ENCODE measurements around the gene SPC24. TPM values are rescaled to one million over a fixed set of nuclear protein-coding genes. Genes with fewer than 3 reads are reported as not detected.

The SPC24 gene
- total RNA-seq: 13.7 and 14.2 TPM in 2 replicates

GRCh38 chr19:11155373-11156120 lies at the start of gene SPC24:
Gene SPC24 (minus strand): TSS chr19:11155782. CDS start chr19:11155776, 6 bp downstream.

GRCh38 chr19:11197291-11198174 lies 42.0 kb upstream of the SPC24 start, which contains the start of gene KANK2:
Gene KANK2 (minus strand): TSS chr19:11197545. CDS start chr19:11194511, 3,034 bp downstream.

Other genes with a start within 250 kb of the SPC24 start
- 58.5 and 78.9 TPM in 2 replicates for gene YIPF2, start 227.1 kb downstream of the SPC24 start, total RNA-seq
- 32.2 and 32.3 TPM in 2 replicates for gene TIMM29, start 227.0 kb downstream of the SPC24 start, total RNA-seq
- 36.7 and 40.3 TPM in 2 replicates for gene SMARCA4, start 194.8 kb downstream of the SPC24 start, total RNA-seq
- gene LDLR, start 66.3 kb downstream of the SPC24 start, total RNA-seq: 41.0 and 60.8 TPM in 2 replicates
- 95.8 and 115 TPM in 2 replicates for gene KANK2, start 41.8 kb upstream of the SPC24 start, total RNA-seq
- gene ANGPTL8, start 83.8 kb upstream of the SPC24 start, total RNA-seq: not detected in 2 replicates
- 53.0 and 54.7 TPM in 2 replicates for gene DOCK6, start 106.7 kb upstream of the SPC24 start, total RNA-seq
- not detected in 2 replicates for gene TSPAN16, start 140.4 kb upstream of the SPC24 start, total RNA-seq
- gene RAB3D, start 183.9 kb upstream of the SPC24 start, total RNA-seq: 32.9 and 38.7 TPM in 2 replicates
- gene TMEM205, start 190.5 kb upstream of the SPC24 start, total RNA-seq: 83.6 and 104 TPM in 2 replicates
- 5.4 and 6.1 TPM in 2 replicates for gene CCDC159, start 190.7 kb upstream of the SPC24 start, total RNA-seq
- 4.9 and 7.3 TPM in 2 replicates for gene PLPPR2, start 199.7 kb upstream of the SPC24 start, total RNA-seq
- 0.77 and 1.1 TPM in 2 replicates for gene SWSAP1, start 218.9 kb upstream of the SPC24 start, total RNA-seq
- gene EPOR, start 228.5 kb upstream of the SPC24 start, total RNA-seq: 3.1 and 5.9 TPM in 2 replicates